GM03348 (cell line): ENCODE data around the gene ATXN1.

Source experiments
- DNase-seq: peaks from one replicate; pipeline ENCODE4 v3.0.0; 2012; ENCODE audit warnings: low spot score

Gene ATXN1

GRCh38 chr6:16359563-16359962, 401.7 kb downstream of the ATXN1 start:
- no peak for DNase-seq

- no peak for DNase-seq
These were observed 402.6 kb downstream of the ATXN1 start for GRCh38 chr6:16358531-16359138.

- no peak for DNase-seq
These were observed 405.4 kb downstream of the ATXN1 start for GRCh38 chr6:16355699-16356446.

GRCh38 chr6:16355238-16355637, 406.0 kb downstream of the ATXN1 start:
- no peak for DNase-seq

GRCh38 chr6:16354692-16355091, 406.6 kb downstream of the ATXN1 start:
- no peak for DNase-seq

GRCh38 chr6:16352821-16353438, 408.3 kb downstream of the ATXN1 start:
- no peak for DNase-seq

DNA sequence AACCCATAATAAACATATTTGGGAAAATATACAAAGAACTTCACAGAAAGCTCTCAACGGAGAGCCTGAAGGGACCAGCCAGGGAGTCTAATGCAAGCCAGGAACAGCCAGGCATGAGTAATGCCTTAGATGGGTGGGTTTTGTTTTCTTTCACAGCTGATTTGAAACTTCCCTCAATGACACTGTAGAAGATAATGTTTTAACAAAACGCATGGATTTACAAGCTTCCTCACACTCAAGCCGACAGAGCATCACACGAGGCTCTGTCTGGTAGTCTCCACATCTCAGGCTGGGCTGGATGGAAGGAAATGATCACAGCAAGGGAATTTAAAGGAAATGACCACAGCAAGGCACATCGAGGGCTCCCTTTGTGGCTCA, 409.0 kb downstream of the ATXN1 start:
- peak; percentile 68 for DNase-seq

GRCh38 chr6:16349544-16349943, 411.7 kb downstream of the ATXN1 start:
- no peak for DNase-seq

GRCh38 chr6:16346831-16347230, 414.4 kb downstream of the ATXN1 start:
- no peak for DNase-seq

GRCh38 chr6:16345449-16346330, 415.6 kb downstream of the ATXN1 start:
- peak; percentile 75 for DNase-seq

GRCh38 chr6:16344756-16345155, 416.5 kb downstream of the ATXN1 start:
- no peak for DNase-seq

DNA sequence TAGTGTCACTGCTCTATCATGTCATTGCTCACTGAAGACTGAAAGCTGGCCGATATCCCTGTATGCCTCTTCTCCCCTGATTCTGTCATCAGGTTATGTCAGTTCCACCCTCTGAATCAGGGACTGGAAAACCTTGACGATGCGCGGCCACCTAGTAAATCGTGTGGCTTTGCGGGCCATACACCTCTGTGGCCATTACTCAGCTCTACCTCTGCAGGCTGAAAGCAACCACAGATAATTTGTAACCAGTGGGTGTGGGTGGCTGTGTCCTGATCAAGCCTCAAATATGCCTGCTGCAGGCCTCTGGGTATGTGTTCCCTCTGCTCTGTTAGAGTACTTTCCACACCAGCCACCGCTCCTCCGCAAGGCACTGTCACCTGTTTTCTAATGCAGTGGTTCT, 417.7 kb downstream of the ATXN1 start:
- no peak for DNase-seq

GRCh38 chr6:16339265-16339587, 422.0 kb downstream of the ATXN1 start:
- no peak for DNase-seq

- DNase-seq = peak; percentile 93
These were observed 422.5 kb downstream of the ATXN1 start for GRCh38 chr6:16338577-16339264.

DNA sequence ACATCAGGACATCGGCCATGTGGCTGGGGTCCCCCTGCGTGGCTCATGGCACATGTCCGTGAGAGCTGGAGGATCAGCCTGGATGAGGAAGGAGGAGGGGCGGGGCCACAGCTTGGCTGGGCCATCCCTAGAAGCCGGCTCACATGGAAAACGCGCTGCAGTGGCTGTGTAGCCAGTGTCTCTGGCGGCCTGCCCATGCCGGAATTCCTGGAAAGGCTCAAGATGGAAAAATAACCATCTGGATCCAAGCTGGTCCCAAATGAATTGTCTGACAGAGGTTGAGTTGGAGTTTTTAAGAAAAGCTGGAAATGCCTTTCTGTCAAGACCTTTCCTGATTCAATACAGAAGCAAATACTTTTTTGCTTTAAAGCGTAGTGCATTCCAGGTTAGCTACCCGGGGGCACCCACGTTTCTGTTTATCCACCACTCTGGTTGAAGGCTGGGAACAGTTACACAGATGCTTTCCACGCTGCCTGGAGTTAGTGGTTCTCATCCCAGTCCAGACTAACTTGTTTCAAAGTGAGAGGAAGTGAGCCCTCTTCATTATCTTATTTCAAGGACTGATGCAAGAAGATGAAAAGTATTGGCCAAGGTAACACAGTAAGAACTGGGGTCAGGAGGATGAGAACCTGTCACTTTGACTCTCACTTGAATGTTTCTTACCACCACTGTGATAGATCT, 423.8 kb downstream of the ATXN1 start:
- peak; percentile 86 for DNase-seq

GRCh38 chr6:16336911-16337294, 424.4 kb downstream of the ATXN1 start:
- no peak for DNase-seq

DNA sequence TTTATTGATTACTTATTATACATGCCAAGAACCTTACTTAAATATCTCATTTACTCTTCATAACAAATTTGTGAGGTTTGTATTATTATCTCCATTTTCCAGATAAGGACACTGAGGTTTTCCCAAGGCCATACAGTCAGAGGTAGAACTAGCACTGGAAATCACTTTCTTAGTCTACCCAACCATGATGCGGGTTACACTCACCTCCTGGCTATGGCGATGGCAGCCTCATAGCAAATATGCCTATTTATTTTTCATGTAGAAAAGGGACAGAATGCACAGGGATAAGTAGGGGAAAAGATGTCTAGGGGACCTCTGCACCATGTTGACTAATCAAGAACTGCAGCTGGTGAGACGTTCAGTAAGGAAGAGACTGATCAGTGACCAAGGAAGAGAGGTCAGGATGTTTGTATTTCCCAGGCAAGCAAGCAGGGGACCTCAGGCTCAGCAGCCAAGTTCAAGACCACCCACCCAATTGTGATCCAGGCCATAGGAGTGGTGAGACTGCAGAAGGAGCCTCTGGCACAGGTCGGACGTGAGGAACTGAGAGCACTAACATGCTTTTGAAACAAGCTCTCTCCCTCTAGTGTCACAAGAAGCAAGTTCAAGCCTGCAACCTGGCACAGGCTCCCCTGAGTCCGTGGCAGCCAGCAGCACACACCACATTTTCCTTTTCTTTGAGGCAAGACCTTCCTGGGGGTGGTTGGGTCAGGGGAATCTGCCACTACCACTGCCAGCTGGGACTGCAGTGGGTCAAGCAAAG, 425.0 kb downstream of the ATXN1 start:
- DNase-seq = no peak

GRCh38 chr6:16335176-16335575, 426.1 kb downstream of the ATXN1 start:
- DNase-seq = no peak

DNA sequence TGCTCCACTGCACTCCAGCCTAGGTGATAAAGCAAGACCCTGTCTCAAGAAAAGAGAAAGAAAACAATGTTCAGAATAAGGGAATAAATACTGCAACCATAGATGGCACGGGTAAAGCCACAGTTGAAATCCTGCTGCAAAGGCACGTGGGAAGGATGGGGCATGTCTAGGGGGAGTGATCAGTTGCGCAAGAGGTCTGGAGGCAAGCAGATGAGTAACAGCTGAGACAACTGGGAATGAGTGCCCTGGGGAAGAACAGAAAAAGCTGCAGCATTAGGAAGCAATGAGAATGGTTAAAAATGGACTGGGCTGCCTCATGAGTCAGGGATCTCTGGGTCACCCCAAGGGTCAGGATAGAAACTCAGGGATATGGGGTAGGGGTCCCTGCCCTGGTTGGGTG, 426.6 kb downstream of the ATXN1 start:
- peak; percentile 85 for DNase-seq

DNA sequence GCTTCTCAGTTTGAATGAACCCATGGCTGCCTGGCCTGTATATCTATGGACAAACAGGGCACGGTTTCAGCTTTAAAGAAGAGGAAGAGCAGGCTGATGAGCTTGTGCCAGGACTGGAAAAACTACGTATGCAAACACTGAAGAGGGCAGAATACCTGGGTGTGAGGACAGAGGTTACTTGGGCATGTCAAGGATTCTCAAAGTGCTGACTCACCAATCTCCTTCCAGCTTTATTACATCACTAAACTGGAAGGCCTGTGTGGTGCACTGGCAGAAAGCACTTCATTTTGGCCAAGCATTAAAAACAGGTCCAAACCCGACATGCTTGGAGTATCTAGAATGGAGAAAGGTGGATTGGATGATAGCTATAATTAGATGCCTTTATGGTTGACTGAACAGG, 427.7 kb downstream of the ATXN1 start:
- peak; percentile 23 for DNase-seq

DNA sequence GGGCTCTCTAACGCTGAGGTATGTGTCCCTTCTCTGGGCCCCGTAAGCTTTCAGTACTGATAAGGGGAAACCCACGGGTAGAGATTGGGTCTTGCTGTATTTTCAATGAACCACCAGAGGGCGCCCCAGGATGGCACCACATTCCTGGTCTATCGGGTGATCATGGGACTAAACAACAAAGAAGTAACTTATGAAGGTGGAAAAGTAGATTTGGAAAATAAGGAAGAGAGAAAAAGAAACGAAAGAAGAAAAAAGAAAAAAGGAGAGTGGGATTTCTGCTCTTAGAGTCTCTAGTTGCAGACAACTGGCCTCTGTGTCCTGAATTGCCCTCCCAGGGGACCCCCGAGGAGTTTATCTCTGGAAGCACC, 429.1 kb downstream of the ATXN1 start:
- DNase-seq = peak; percentile 73
